ENCODE measurements around the gene CDK2. TPM values are rescaled to one million over a fixed set of nuclear protein-coding genes. Genes with fewer than 3 reads are reported as not detected.

CDK2 gene
- total and polyA plus RNA-seq, 9 of the 15 experiments (the other 6 are each of a cell fraction or from before 2014, with no cell fraction given) = 17.4 to 213 (median 109) TPM

GRCh38 chr12:55927588-55928502, 38.8 kb upstream of the CDK2 start, which contains the start of gene PYM1 (continued):
- TF ChIP-seq MBD1 (CRISPR knock-in tag; IDR thresholded peaks at IDR 0.05) (no peak), MBD2 (IDR thresholded peaks at IDR 0.05; ENCODE audit: borderline replicate concordance, low read depth) (0 out of 2 replicates have a peak, but pooled peaks have one; percentile 1), HNRNPLL (IDR thresholded peaks at IDR 0.05; ENCODE audit: low read depth, low read length, poor library complexity, severe bottlenecking) (peak; percentile 44), USF2 (CRISPR knock-in tag; IDR thresholded peaks at IDR 0.05) (no peak), ERF (CRISPR knock-in tag; IDR thresholded peaks at IDR 0.05) (peak; percentile 15; the same call in 1 of the 2 replicates), ESRRA (IDR thresholded peaks at IDR 0.05; ENCODE audit: borderline replicate concordance, low read depth) (peak; percentile 23; the same call in 1 of the 2 replicates), FOXP4 (CRISPR knock-in tag; IDR thresholded peaks at IDR 0.05; ENCODE audit: borderline replicate concordance) (peak; percentile 41; the same call in 1 of the 2 replicates), RFX1 (IDR thresholded peaks at IDR 0.05) (no peak), BRD9 (IDR thresholded peaks at IDR 0.05; ENCODE audit: low read depth, partially characterized antibody) (no peak), TAF7 (tag; IDR thresholded peaks at IDR 0.05) (0 out of 2 replicates have a peak, but pooled peaks have one; percentile 45), ZSCAN29 (IDR thresholded peaks at IDR 0.05) (peak; percentile 81; the same call in 1 of the 2 replicates), HDAC3 (IDR thresholded peaks at IDR 0.05; ENCODE audit: borderline replicate concordance, partially characterized antibody) (peak; percentile 15), ZNF75A (CRISPR knock-in tag; IDR thresholded peaks at IDR 0.05) (no peak), MECOM (CRISPR knock-in tag; IDR thresholded peaks at IDR 0.05) (no peak), FOXO4 (CRISPR knock-in tag; IDR thresholded peaks at IDR 0.05) (0 out of 2 replicates have a peak, but pooled peaks have one; percentile 15), CREB5 (CRISPR knock-in tag; IDR thresholded peaks at IDR 0.05) (no peak), THAP7 (CRISPR knock-in tag; IDR thresholded peaks at IDR 0.05) (no peak), POLR2G (IDR thresholded peaks at IDR 0.05; ENCODE audit: low read depth, low read length) (peak; percentile 93), NBN (IDR thresholded peaks at IDR 0.05; ENCODE audit: low read depth) (0 out of 2 replicates have a peak, but pooled peaks have one; percentile 26)
